HTR-8/SVneo (cell line): ENCODE results near the gene INTS1.

Source experiments
- DNase-seq: peaks from one replicate; pipeline ENCODE4 v3.0.0; 2011; ENCODE audit warnings: low spot score, mixed read lengths; ENCODE audit not compliant: insufficient read length
- FAIRE-seq: peaks from 2 replicates; lab custom pipeline; 2011; peaks lifted over from hg19 to GRCh38; lab: Jason Lieb, UNC

The INTS1 gene

DNA sequence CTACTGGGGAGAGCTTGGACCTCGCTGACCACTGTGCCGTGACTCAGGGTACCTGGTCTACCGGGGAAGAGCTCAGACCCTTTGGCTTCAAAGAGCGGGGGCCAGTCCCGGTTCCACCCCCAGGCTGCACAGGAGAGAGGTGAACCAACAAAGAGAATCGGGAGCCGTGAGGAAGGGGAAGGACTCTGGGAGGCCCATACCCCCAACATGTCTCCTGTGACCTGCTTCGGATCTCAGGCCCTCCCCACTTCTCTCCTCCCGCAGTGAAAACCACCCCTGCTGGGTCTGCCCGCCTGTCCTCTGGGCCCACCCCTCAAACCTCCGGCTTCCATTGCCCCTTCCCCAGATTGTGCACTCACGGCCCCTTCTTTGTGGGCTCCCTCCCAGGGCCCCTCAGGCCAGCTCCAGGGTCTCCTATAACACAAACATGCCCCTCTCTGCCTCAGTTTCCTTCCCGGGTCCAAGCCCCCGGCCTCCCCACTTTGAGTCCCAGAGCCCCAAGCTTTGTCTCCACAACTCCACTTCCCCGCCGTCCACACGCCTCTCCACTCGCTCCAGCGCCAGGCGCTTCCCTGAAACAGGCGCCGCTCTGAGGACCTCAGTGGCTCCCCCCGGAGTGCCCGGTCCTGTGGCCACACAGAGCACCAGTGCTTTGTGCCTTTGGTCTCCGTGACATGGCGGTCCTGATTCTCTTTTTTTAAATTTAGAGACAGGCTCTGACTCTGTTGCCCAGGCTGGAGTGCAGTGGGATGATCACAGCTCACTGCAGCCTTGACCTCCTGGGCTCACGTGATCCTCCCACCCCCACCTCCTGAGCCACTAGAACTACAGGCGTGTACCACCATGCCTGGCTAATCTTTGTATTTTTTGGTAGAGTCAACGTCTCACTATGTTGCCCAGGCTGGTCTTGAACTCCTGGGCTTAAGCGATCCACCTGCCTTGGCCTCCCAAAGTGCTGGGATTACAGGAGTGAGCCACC, 7.5 kb upstream of the INTS1 start:
- FAIRE-seq (no peak), DNase-seq (no peak)

DNA sequence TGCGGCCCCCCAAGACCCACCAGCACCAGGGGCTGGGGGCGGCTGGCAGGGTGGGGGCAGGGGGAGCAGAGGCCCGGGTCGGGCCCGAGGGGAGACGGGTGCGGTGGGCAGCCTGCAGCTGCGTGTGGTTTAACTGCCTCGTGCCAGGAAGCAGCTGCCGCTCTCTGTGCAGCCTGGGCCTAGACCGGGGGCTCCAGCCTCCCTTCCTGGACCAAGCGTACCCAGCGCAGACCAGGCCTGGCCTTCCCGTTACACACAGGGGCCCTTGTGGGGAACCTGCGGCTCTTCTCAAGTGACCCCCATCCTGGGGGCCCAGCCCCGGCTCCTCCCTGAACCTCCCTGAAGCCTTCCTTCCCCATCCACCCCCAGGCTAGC, 6.6 kb upstream of the INTS1 start:
- no peak for DNase-seq
- FAIRE-seq = no peak

GRCh38 chr7:1509226-1509625, 5.0 kb upstream of the INTS1 start:
- DNase-seq (no peak), FAIRE-seq (no peak)

DNA sequence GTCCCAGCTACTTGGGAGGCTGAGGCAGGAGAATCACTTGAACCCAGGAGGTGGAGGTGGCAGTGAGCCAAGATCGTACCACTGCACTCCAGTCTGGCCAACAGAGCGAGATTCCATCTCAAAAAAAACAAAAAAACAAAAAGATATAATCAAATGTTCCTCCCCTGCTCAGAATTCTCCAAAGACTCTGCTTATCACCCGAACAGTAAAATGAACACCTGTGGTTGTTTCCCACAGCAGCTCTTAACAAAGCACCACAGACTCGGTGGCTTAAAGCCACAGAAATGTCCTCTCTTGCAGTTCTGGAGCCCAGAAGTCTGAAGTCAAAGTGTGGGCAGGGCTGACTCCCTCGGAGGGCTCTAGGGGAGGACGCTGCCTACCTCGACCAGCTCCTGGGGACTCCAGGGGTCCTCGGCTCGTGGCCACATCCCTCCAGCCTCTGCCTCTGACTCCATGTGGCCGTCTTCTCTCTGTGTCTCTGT, 4.1 kb upstream of the INTS1 start:
- DNase-seq = no peak
- FAIRE-seq = no peak

- DNase-seq = no peak
- FAIRE-seq = no peak
Measured at GRCh38 chr7:1505731-1506550, 1.8 kb upstream of the INTS1 start.

DNA sequence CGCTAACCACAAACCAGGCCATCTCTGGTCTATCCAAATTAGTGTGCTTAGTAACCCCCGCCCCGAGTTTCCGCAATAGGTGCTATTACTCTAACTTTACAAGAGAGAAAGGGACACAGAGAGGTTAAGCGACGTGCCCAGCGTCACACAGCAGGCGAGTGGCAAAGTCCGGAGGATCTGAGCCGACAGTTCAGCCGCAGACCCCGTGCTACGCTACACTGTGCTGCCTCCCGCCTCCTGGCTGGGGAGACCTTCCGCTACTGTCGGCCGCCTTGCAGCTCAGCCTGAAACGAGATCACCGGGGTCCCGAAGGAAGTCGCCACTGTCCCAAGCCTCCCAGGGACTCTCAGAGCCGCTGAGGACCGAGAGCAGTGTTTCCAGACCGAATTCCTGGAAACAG, 799 bp downstream of the INTS1 start:
- DNase-seq (no peak), FAIRE-seq (no peak)

GRCh38 chr7:1502845-1503244, 1.3 kb downstream of the INTS1 start:
- no peak for DNase-seq

DNA sequence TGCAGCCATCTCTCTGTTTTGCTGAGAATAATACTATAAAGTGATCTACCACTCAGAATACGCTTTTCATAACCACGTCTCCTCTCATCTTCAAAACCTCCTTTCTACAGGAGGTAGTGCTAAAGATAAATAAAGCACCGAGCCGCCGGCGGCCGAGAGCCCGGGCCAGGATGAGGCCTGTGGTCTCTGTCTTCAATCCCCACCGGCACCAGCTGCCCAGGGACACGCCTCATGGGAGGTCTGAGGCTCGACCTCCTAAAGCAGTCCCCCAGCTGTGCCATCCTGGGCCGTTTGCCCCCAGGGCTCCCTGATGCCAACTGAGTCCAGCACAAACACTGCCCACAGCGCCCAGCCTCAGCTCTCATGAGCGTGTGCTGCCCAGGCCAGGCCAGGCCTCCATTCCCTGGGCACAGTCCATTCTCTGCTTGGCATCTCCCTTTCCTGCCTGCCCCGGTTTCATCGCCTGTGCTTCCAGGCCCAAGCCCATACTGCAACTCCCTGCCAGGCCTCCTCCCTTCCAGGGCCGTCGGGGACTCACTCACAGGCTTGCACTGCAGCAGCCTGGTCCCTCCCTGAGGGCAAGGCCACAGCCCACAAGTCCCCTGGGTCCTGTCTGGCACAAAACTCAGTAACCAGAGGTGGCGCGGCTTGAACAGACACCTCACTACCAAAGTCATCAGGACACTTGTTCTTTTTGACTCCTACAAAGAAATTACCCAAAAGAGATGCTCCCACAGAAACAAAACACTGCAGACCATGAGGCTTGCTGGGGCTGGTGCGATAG, 2.5 kb downstream of the INTS1 start:
- no peak for FAIRE-seq
- DNase-seq = no peak

More at GRCh38 chr7:1502845-1503244, 1.3 kb downstream of the INTS1 start:
- peak; percentile 42 for FAIRE-seq

- FAIRE-seq (no peak), DNase-seq (no peak)
Measured at GRCh38 chr7:1500064-1500807, 4.0 kb downstream of the INTS1 start.

DNA sequence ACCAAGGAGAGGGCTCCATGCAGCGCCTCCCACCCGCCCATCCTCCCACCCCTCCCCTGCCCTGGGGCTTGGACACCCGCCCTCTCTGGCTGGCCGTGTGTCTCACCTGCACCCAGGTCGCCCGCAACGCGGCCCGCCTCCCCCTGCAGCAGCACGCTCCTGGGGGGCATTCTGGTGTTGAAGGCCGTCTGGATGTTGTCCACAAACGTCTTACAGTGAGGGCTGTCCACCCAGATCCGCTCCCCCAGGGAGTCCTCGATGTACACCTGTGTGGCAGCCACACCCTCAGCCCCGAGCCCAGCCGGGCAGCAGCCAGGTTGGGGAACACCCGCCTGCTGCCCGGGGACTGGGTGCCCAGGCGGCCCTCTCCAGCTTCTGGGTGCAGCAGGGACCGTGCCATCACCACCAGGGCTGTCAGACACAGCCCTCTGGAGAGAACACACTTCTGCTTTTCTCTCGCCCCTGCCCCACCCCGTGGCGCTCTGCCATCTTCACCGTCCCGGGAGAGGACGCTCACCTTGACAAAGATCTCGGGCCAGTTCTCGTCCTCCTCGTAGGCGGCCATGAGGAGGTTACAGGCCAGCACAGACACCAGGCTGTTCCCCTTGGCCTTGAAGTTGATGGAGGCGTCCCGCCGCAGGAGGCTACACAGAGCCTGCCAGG, 4.7 kb downstream of the INTS1 start:
- DNase-seq (no peak), FAIRE-seq (no peak)

- no peak for DNase-seq
- FAIRE-seq = no peak
Measured at GRCh38 chr7:1498370-1499305, 5.6 kb downstream of the INTS1 start.

DNA sequence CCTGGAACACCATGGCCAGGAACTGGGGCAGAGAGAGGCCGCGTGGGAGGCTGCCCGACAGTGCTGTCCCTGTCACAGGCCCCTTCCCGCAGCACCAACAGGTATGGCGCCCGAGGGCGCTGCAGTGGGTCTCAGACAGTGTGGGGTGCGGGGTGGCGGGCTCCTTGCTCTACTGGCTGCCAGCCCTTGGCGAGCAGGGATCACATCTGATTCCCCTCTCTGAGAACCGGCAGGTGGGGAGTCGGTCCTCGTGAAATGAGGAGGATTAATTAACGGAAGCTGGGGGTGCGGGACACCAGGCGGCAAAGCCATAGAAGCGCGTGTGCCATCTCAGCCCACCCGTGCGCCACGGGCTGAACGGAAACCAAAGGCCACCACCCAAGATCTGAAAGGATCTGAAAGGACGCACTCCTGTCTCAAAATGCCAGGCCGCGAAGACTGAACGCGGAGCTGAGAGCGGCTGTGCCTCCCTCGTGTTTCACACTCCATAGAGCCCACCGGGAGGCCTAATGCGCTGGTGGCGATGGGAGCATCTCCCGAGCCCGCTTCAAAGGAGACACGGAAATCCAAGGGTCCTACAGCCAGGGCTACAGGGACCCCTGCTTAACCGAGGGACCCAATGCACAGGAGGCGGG, 6.8 kb downstream of the INTS1 start:
- FAIRE-seq = no peak
- no peak for DNase-seq

GRCh38 chr7:1496531-1497292, 7.5 kb downstream of the INTS1 start:
- no peak for DNase-seq
- no peak for FAIRE-seq

GRCh38 chr7:1495564-1496242, 8.5 kb downstream of the INTS1 start:
- DNase-seq (no peak), FAIRE-seq (no peak)

DNA sequence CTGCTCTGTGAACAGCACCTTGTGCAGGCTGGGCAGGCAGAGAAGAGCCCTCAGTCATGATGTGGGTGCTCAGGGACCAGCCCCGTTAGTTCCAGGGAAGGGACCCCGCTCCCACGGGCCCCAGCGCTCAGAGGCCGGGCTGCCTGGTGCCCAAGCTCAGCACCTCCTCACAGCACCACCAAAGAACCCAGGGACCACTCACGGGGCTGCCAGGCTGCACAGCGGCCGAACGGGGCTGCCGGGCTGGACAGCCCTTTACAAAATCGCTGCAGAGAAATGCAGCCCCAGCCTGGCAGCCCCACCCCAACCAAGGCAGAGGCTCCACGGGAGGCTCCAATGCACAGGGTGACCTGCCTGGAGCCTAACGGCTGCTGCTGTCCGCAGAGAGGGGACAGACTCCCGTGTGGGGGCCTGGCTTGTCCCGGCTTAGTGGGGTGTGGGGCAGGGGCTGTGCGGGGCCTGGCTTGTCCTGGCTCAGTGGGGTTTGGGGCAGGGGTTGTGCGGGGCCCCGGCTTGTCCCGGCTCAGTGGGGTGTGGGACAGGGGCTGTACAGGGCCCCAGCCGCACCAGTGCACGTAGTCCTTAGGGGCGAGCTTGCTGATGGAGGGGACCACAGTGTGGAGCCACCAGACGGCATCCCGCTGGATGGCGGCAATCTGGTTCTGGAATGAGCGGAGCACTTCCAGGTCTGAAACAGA, 9.2 kb downstream of the INTS1 start:
- FAIRE-seq (no peak), DNase-seq (no peak)

DNA sequence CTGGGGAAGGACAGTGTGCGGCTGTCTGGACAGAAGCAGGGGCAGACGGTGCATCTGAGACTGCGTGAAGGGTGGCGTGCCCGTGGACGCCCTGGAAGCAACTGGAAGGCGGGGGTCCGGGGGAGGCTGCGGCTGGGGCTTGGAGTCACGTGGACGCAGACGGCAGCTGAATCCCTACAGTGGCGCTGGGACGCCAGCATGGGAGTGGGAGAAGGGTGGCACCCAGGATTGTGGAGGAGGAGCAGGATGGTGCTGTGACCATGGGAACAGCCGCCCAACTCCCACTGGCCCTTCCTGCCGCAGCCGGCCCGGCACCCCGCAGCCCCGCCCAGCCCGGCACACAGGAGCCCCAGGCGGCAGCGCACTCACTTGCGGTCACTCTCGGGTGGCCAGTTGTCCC, 9.7 kb downstream of the INTS1 start:
- no peak for FAIRE-seq

More for the DNA sequence above, 9.7 kb downstream of the INTS1 start:
- DNase-seq = no peak
